B cell (primary cell): ENCODE results near the gene MS4A1.

Experiments used
- EZH2 ChIP-seq: IDR thresholded peaks from 2 replicates; pipeline ENCODE4 v1.6.1; 2012; ENCODE audit warnings: borderline replicate concordance, low read depth, mild to moderate bottlenecking, moderate library complexity, low read length; ENCODE audit not compliant: insufficient read depth, poor library complexity, severe bottlenecking
- TF ChIP-seq, protein P1 (sequence below): fragments of 200-600 bp; IDR thresholded peaks from one replicate; pipeline ENCODE4 v1.8.0; 2022; ENCODE audit warnings: antibody characterized with exemption, mild to moderate bottlenecking

DNA sequence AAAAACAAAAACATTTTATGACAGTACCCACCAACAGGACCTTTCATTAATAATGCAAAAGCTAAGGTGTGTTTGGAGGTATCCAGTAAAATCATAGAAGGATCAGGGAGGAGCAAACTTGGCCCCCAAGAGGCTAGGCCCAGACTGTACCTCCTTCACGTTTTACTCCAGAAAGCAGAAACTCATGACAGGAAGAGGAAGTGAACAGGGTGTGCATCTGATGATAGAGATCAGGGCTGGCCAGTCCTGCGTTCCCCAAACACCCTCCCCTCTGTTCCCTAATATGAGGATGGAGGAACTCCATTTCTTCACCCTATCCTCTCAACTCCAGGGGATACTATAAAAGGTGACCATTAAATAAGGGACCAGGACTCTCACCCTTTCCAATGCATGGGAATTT lies 26.7 kb downstream of the MS4A1 start:
- TF ChIP-seq, protein P1, sequence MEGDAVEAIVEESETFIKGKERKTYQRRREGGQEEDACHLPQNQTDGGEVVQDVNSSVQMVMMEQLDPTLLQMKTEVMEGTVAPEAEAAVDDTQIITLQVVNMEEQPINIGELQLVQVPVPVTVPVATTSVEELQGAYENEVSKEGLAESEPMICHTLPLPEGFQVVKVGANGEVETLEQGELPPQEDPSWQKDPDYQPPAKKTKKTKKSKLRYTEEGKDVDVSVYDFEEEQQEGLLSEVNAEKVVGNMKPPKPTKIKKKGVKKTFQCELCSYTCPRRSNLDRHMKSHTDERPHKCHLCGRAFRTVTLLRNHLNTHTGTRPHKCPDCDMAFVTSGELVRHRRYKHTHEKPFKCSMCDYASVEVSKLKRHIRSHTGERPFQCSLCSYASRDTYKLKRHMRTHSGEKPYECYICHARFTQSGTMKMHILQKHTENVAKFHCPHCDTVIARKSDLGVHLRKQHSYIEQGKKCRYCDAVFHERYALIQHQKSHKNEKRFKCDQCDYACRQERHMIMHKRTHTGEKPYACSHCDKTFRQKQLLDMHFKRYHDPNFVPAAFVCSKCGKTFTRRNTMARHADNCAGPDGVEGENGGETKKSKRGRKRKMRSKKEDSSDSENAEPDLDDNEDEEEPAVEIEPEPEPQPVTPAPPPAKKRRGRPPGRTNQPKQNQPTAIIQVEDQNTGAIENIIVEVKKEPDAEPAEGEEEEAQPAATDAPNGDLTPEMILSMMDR = no peak
- TF ChIP-seq EZH2 = no peak
